ENCODE data around the gene ADAMTS13.

ADAMTS13 gene

GRCh38 chr9:133484671-133485437 lies 62.7 kb downstream of the ADAMTS13 start:
- TF ChIP-seq CTCF (IDR thresholded peaks at IDR 0.05; ENCODE audit: low read depth, low read length), result no peak
- no peak overlapping the region for H3K4me3 ChIP-seq (ENCODE audit: low read depth, low read length)

- TF ChIP-seq CTCF (IDR thresholded peaks at IDR 0.05; ENCODE audit: low read depth, low read length), result no peak
- H3K4me3 ChIP-seq (ENCODE audit: low read depth, low read length), result no peak overlapping the region
Measured at GRCh38 chr9:133485531-133486260, 63.5 kb downstream of the ADAMTS13 start.

- H3K4me3 ChIP-seq (ENCODE audit: low read depth, low read length), result no peak overlapping the region
- TF ChIP-seq CTCF (IDR thresholded peaks at IDR 0.05; ENCODE audit: low read depth, low read length), result no peak
Measured at GRCh38 chr9:133487331-133487725, 65.2 kb downstream of the ADAMTS13 start.

GRCh38 chr9:133488686-133489252 lies 66.6 kb downstream of the ADAMTS13 start:
- H3K4me3 ChIP-seq (ENCODE audit: low read depth, low read length), result no peak overlapping the region
- no peak for TF ChIP-seq CTCF (IDR thresholded peaks at IDR 0.05; ENCODE audit: low read depth, low read length)

- no peak overlapping the region for H3K4me3 ChIP-seq (ENCODE audit: low read depth, low read length)
- no peak for TF ChIP-seq CTCF (IDR thresholded peaks at IDR 0.05; ENCODE audit: low read depth, low read length)
Measured at GRCh38 chr9:133489253-133490190, 67.4 kb downstream of the ADAMTS13 start.

- no peak overlapping the region for H3K4me3 ChIP-seq (ENCODE audit: low read depth, low read length)
- TF ChIP-seq CTCF (IDR thresholded peaks at IDR 0.05; ENCODE audit: low read depth, low read length), result no peak
Measured at GRCh38 chr9:133490201-133490681, 68.1 kb downstream of the ADAMTS13 start.

Measured in WI38 (cell line).